Measurements from ENCODE around the gene TEAD1.
A peak's percentile ranks its signal among the peaks of the same experiment; 100 is the strongest.

Gene TEAD1

DNA sequence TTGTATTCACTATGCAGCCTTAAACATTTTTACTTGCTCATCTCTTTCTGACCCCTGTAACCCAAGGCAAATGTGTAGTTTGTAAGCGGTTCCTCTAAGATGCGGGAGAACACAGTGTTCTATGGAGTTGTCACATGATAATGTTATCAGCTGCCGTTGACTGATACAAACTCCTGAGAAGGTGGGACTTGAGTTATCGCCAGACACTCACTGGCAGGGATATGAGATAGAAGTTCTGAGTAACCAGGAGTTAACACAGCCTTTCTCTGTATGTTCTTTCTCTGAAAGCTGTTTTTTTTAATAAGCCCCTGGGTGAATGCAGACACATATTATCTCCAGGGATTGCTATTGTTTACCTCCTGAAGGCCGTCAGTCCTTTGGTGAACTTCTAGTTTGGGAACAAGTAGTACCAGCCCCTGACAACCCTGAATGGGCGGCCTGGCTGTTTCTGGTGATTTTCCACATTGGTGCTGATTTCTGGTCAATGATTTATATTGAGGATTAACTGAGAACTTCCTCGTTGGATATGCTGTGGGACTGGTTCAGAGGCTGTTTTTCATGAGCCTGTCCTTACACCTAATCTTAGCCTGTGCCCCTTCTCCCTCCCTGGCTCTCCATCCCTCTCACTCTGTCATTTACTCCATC lies 179.6 kb downstream of the TEAD1 start:
- Histone ChIP-seq H3K36me3 (ENCODE audit: insufficient read depth, low read length) (no peaks in the 10 kb centered on the region), H3K27me3 (ENCODE audit: control insufficient read depth in 1 of 2, insufficient read depth in 2 of 2, low read length in 2 of 2) (no peaks in the 10 kb centered on the region), H3K9ac (ENCODE audit: low read length) (no peak overlapping the region), H3K4me3 (ENCODE audit: low read depth in 1 of 2, low read length in 2 of 2) (no peak overlapping the region), H3K9me3 (ENCODE audit: low read length) (no peaks in the 10 kb centered on the region), H3K4me1 (ENCODE audit: insufficient read depth, low read length) (peaks cover 14% of the 10 kb centered on the region), H3K27ac (ENCODE audit: low read depth, low read length) (no peak overlapping the region)

GRCh38 chr11:12854297-12854661 lies 180.1 kb downstream of the TEAD1 start:
- Histone ChIP-seq H3K4me1 (ENCODE audit: insufficient read depth, low read length) (peaks cover 14% of the 10 kb centered on the region), H3K27ac (ENCODE audit: low read depth, low read length) (no peak overlapping the region), H3K9ac (ENCODE audit: low read length) (no peak overlapping the region), H3K9me3 (ENCODE audit: low read length) (no peaks in the 10 kb centered on the region), H3K27me3 (ENCODE audit: control insufficient read depth in 1 of 2, insufficient read depth in 2 of 2, low read length in 2 of 2) (no peaks in the 10 kb centered on the region), H3K36me3 (ENCODE audit: insufficient read depth, low read length) (no peaks in the 10 kb centered on the region), H3K4me3 (ENCODE audit: low read depth in 1 of 2, low read length in 2 of 2) (no peak overlapping the region)

DNA sequence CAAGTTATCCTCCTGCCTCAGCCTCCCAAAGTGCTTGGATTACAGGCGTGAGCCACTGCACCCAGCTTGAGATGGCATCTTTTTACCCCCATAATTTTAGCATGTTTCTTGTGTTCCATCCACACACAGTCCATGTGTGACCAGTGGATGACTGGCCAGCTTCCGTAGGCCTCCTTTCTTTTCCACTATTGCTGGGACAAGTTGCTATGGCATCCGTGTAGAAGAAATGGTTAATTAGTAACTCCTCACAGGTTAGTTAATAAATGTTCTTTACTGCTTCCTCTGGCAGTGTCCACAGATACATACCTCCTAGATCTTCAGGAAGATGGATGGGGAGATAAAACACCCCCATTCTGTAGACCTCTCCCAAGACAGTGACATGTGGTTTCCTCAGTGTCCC lies 180.6 kb downstream of the TEAD1 start:
- H3K4me1 ChIP-seq (ENCODE audit: insufficient read depth, low read length): peaks cover 12% of the 10 kb centered on the region
- H3K9me3 ChIP-seq (ENCODE audit: low read length): no peaks in the 10 kb centered on the region
- H3K4me3 ChIP-seq (ENCODE audit: low read depth in 1 of 2, low read length in 2 of 2): no peak overlapping the region
- no peaks in the 10 kb centered on the region for H3K36me3 ChIP-seq (ENCODE audit: insufficient read depth, low read length)
- H3K27me3 ChIP-seq (ENCODE audit: control insufficient read depth in 1 of 2, insufficient read depth in 2 of 2, low read length in 2 of 2): no peaks in the 10 kb centered on the region
- H3K27ac ChIP-seq (ENCODE audit: low read depth, low read length): no peak overlapping the region
- H3K9ac ChIP-seq (ENCODE audit: low read length): no peak overlapping the region

GRCh38 chr11:12856338-12856737 lies 182.1 kb downstream of the TEAD1 start:
- H3K36me3 ChIP-seq (ENCODE audit: insufficient read depth, low read length): no peaks in the 10 kb centered on the region
- H3K9me3 ChIP-seq (ENCODE audit: low read length): no peaks in the 10 kb centered on the region
- H3K4me3 ChIP-seq (ENCODE audit: low read depth in 1 of 2, low read length in 2 of 2): no peak overlapping the region

DNA sequence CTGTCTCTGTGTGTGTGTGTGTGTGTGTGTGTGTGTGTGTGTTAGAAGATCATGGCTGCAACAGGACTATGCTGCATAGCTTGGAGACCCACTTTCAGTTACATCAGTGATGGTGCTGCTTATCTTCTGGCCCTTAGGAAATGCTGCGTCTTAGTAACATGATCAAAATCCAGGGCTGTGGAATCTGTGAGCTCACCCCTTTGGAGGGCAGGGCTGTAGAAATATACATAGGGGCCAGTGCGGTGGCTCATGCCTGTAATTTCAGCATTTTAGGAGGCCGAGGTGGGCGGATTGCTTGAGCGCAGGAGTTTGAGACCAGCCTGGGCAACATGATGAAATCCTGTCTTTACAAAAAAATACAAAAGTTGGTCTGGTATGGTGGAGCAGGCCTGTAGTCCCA lies 183.4 kb downstream of the TEAD1 start:
- Histone ChIP-seq H3K4me3 (ENCODE audit: low read depth in 1 of 2, low read length in 2 of 2) (no peak overlapping the region), H3K9me3 (ENCODE audit: low read length) (no peaks in the 10 kb centered on the region), H3K4me1 (ENCODE audit: insufficient read depth, low read length) (peaks cover 32% of the 10 kb centered on the region), H3K27ac (ENCODE audit: low read depth, low read length) (no peak overlapping the region), H3K36me3 (ENCODE audit: insufficient read depth, low read length) (no peaks in the 10 kb centered on the region), H3K9ac (ENCODE audit: low read length) (no peak overlapping the region), H3K27me3 (ENCODE audit: control insufficient read depth in 1 of 2, insufficient read depth in 2 of 2, low read length in 2 of 2) (no peaks in the 10 kb centered on the region)

More at GRCh38 chr11:12856338-12856737, 182.1 kb downstream of the TEAD1 start:
- H3K9ac ChIP-seq (ENCODE audit: low read length): no peak overlapping the region
- H3K4me1 ChIP-seq (ENCODE audit: insufficient read depth, low read length): peaks cover 26% of the 10 kb centered on the region
- H3K27ac ChIP-seq (ENCODE audit: low read depth, low read length): no peak overlapping the region
- H3K27me3 ChIP-seq (ENCODE audit: control insufficient read depth in 1 of 2, insufficient read depth in 2 of 2, low read length in 2 of 2): no peaks in the 10 kb centered on the region

- Histone ChIP-seq H3K27me3 (ENCODE audit: control insufficient read depth in 1 of 2, insufficient read depth in 2 of 2, low read length in 2 of 2) (no peaks in the 10 kb centered on the region), H3K9ac (ENCODE audit: low read length) (no peak overlapping the region), H3K27ac (ENCODE audit: low read depth, low read length) (no peak overlapping the region), H3K4me1 (ENCODE audit: insufficient read depth, low read length) (peaks cover 48% of the 10 kb centered on the region), H3K9me3 (ENCODE audit: low read length) (no peaks in the 10 kb centered on the region), H3K4me3 (ENCODE audit: low read depth in 1 of 2, low read length in 2 of 2) (no peak overlapping the region), H3K36me3 (ENCODE audit: insufficient read depth, low read length) (no peaks in the 10 kb centered on the region)
Observed at GRCh38 chr11:12859872-12860657, 185.8 kb downstream of the TEAD1 start.

GRCh38 chr11:12860827-12861226 lies 186.6 kb downstream of the TEAD1 start:
- Histone ChIP-seq H3K4me3 (ENCODE audit: low read depth in 1 of 2, low read length in 2 of 2) (no peak overlapping the region), H3K36me3 (ENCODE audit: insufficient read depth, low read length) (no peaks in the 10 kb centered on the region), H3K4me1 (ENCODE audit: insufficient read depth, low read length) (peaks cover 55% of the 10 kb centered on the region), H3K9me3 (ENCODE audit: low read length) (no peaks in the 10 kb centered on the region), H3K27me3 (ENCODE audit: control insufficient read depth in 1 of 2, insufficient read depth in 2 of 2, low read length in 2 of 2) (no peaks in the 10 kb centered on the region), H3K9ac (ENCODE audit: low read length) (no peak overlapping the region), H3K27ac (ENCODE audit: low read depth, low read length) (no peak overlapping the region)

DNA sequence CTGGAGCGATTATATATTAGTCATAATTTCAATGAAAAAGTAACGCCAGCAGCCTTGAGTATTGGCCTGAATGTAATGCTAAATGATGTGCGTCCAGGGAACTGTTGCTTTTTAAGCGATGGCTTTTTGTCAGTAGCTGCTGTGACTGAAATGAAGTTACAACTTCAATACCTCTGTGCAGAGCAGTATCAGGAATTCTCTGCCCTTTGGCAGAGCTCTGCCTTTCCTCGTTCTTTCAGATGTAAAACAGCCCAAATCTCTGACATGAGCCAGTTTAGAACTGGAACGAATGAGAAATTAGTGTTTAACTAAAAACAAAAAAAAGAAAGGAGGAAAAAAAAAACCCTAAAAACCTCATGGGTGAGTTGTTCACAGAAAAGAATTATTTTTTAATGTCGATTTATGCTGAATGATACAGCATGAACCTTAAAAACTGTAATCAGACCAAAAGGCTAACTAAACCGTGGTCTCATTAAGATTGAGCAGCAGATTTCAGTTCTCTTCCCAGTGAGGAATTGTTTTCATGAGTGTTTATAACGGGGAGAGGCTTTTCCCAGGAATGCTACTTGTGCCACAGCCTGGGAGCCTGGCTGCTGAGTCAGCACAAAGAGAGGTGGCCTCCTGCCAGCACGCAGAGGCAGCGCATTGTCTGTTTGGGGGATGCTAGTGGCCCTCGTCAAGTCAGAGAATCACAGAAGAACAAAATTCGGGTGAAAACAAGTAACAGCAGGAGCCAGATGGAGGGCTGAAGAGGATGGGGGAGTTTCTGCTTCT lies 188.7 kb downstream of the TEAD1 start:
- H3K4me1 ChIP-seq (ENCODE audit: insufficient read depth, low read length): peaks cover 65% of the 10 kb centered on the region
- H3K9ac ChIP-seq (ENCODE audit: low read length): peak overlapping the region; percentile 26
- peak overlapping the region; percentile 66 for H3K27ac ChIP-seq (ENCODE audit: low read depth, low read length)

GRCh38 chr11:12863605-12864121 lies 189.4 kb downstream of the TEAD1 start:
- peak overlapping the region in 1 of 2 donors; percentile 22 for H3K4me3 ChIP-seq (ENCODE audit: low read depth in 1 of 2, low read length in 2 of 2)
- peaks cover 73% of the 10 kb centered on the region for H3K4me1 ChIP-seq (ENCODE audit: insufficient read depth, low read length)
- H3K9ac ChIP-seq (ENCODE audit: low read length): no peak overlapping the region

More for the DNA sequence above, 188.7 kb downstream of the TEAD1 start:
- Histone ChIP-seq H3K36me3 (ENCODE audit: insufficient read depth, low read length) (no peaks in the 10 kb centered on the region), H3K9me3 (ENCODE audit: low read length) (no peaks in the 10 kb centered on the region), H3K4me3 (ENCODE audit: low read depth in 1 of 2, low read length in 2 of 2) (peak overlapping the region in 1 of 2 donors; percentile 22), H3K27me3 (ENCODE audit: control insufficient read depth in 1 of 2, insufficient read depth in 2 of 2, low read length in 2 of 2) (no peaks in the 10 kb centered on the region)

GRCh38 chr11:12864316-12865156 lies 190.3 kb downstream of the TEAD1 start:
- peak overlapping the region; percentile 60 for H3K27ac ChIP-seq (ENCODE audit: low read depth, low read length)
- no peaks in the 10 kb centered on the region for H3K9me3 ChIP-seq (ENCODE audit: low read length)
- no peak overlapping the region for H3K4me3 ChIP-seq (ENCODE audit: low read depth in 1 of 2, low read length in 2 of 2)
- no peaks in the 10 kb centered on the region for H3K36me3 ChIP-seq (ENCODE audit: insufficient read depth, low read length)
- no peak overlapping the region for H3K9ac ChIP-seq (ENCODE audit: low read length)
- H3K27me3 ChIP-seq (ENCODE audit: control insufficient read depth in 1 of 2, insufficient read depth in 2 of 2, low read length in 2 of 2): no peaks in the 10 kb centered on the region
- H3K4me1 ChIP-seq (ENCODE audit: insufficient read depth, low read length): peaks cover 80% of the 10 kb centered on the region

More at GRCh38 chr11:12863605-12864121, 189.4 kb downstream of the TEAD1 start:
- Histone ChIP-seq H3K36me3 (ENCODE audit: insufficient read depth, low read length) (no peaks in the 10 kb centered on the region), H3K9me3 (ENCODE audit: low read length) (no peaks in the 10 kb centered on the region), H3K27ac (ENCODE audit: low read depth, low read length) (peak overlapping the region; percentile 66), H3K27me3 (ENCODE audit: control insufficient read depth in 1 of 2, insufficient read depth in 2 of 2, low read length in 2 of 2) (no peaks in the 10 kb centered on the region)
